Keratinocyte (primary cell): ENCODE data around the gene FRZB. TPM values are rescaled to one million over a fixed set of nuclear protein-coding genes. Genes with fewer than 3 reads are reported as not detected.
A peak's percentile ranks its signal among the peaks of the same experiment; 100 is the strongest.

Experiments used
- DNase-seq: peaks from one replicate; pipeline ENCODE4 v3.0.0-alpha.2; 2011; ENCODE audit warnings: low read depth, missing footprints, low spot score
- FAIRE-seq: peaks from 2 replicates; lab custom pipeline; 2011; peaks lifted over from hg19 to GRCh38; lab: Jason Lieb, UNC
- H2AFZ ChIP-seq: 2 replicates; pipeline ENCODE4 v1.6.0; 2012; ENCODE audit warnings: low read length, control low read depth, inconsistent platforms; ENCODE audit not compliant: control insufficient read depth
- H3K27ac ChIP-seq: 2 replicates; pipeline ENCODE4 v1.5.1; 2011; ENCODE audit warnings: low read length; ENCODE audit not compliant: control insufficient read depth, insufficient read depth
- H3K27me3 ChIP-seq: 3 replicates; pipeline ENCODE4 v1.6.0; 2011; ENCODE audit warnings: low read length; ENCODE audit not compliant: control insufficient read depth, insufficient read depth; ENCODE audit errors: extremely low read depth
- H3K36me3 ChIP-seq, 2 experiments: 2 replicates in 1 of 2; 3 replicates in 1 of 2; pipeline ENCODE4 v1.5.1; 2011; ENCODE audit warnings: low read length in 2 of 2, mild to moderate bottlenecking in 1 of 2; ENCODE audit not compliant: control insufficient read depth in 2 of 2, insufficient read depth in 2 of 2; ENCODE audit errors: extremely low read depth in 1 of 2
- H3K4me1 ChIP-seq: 3 replicates; pipeline ENCODE4 v1.5.1; 2011; ENCODE audit warnings: low read length; ENCODE audit not compliant: control insufficient read depth, insufficient read depth; ENCODE audit errors: extremely low read depth
- H3K4me2 ChIP-seq: 3 replicates; pipeline ENCODE4 v1.6.0; 2011; ENCODE audit warnings: low read depth, low read length; ENCODE audit not compliant: control insufficient read depth, insufficient read depth; ENCODE audit errors: extremely low read depth
- H3K4me3 ChIP-seq, 3 experiments: fragments of 200-600 bp in 1 of 3; sonication (generic) in 1 of 3; 2 replicates in 2 of 3; 3 replicates in 1 of 3; pipeline ENCODE4 v1.5.1; 2011 to 2016; ENCODE audit warnings: low read length in 3 of 3, mild to moderate bottlenecking in 3 of 3, control low read depth in 2 of 3, inconsistent platforms in 1 of 3, low read depth in 1 of 3, mixed read lengths in 1 of 3, mixed run types in 1 of 3, moderate library complexity in 1 of 3; ENCODE audit not compliant: control insufficient read depth in 2 of 3, insufficient read depth in 2 of 3; ENCODE audit errors: extremely low read depth in 1 of 3
- H3K79me2 ChIP-seq: 2 replicates; pipeline ENCODE4 v1.6.0; 2012; ENCODE audit warnings: low read length; ENCODE audit not compliant: control insufficient read depth, insufficient read depth
- H3K9ac ChIP-seq: 3 replicates; pipeline ENCODE4 v1.6.0; 2011; ENCODE audit warnings: low read length; ENCODE audit not compliant: control insufficient read depth, insufficient read depth; ENCODE audit errors: extremely low read depth
- H3K9me1 ChIP-seq: 3 replicates; pipeline ENCODE4 v1.6.0; 2011; ENCODE audit warnings: low read length; ENCODE audit not compliant: control insufficient read depth, insufficient read depth; ENCODE audit errors: extremely low read depth
- H3K9me3 ChIP-seq: 2 replicates; pipeline ENCODE4 v1.5.1; 2012; ENCODE audit warnings: low read depth, low read length; ENCODE audit not compliant: control insufficient read depth
- H4K20me1 ChIP-seq: 3 replicates; pipeline ENCODE4 v1.6.0; 2011; ENCODE audit warnings: low read length; ENCODE audit not compliant: control insufficient read depth, insufficient read depth; ENCODE audit errors: extremely low read depth
- CTCF ChIP-seq, 3 experiments: IDR thresholded peaks in 1 of 3; conservative IDR thresholded peaks in 1 of 3; optimal IDR thresholded peaks in 1 of 3; 2 replicates in 2 of 3; 3 replicates in 1 of 3; pipeline versions ENCODE3 to v1.5.1; 2011; ENCODE audit warnings: low read length in 3 of 3, mild to moderate bottlenecking in 3 of 3, moderate library complexity in 2 of 3, control low read depth in 1 of 3, inconsistent platforms in 1 of 3; ENCODE audit not compliant: insufficient read depth in 2 of 3; ENCODE audit errors: extremely low read depth in 1 of 3
- EZH2 ChIP-seq: IDR thresholded peaks from one replicate; pipeline ENCODE4 v1.6.1; 2012; ENCODE audit warnings: inconsistent platforms, mild to moderate bottlenecking, low read length, moderate library complexity
- dilution Hi-C: fragments of 300-500 bp; cut with MboI; formaldehyde crosslinking; loops from one replicate; pipeline ENCODE4 v1.7.0; 2020; ENCODE audit warnings: low sequenced_read_pairs; ENCODE audit not compliant: extremely low pct_ligation_motif_present
- polyA plus RNA-seq, 5 experiments: library from polyadenylated mRNA; depleted of rRNA in 3 of 5; stranded (reverse) in 3 of 5; stranded (forward) in 1 of 5; unstranded in 1 of 5; fragments of >200 nt; gene quantifications; 1 replicate in 1 of 5; 2 replicates in 3 of 5; 3 replicates in 1 of 5; pipeline versions ENCODE4 v1.2.1 to v1.2.3, GENCODE V29; 2011 to 2012; ENCODE audit warnings: missing spikeins in 2 of 5, low read depth in 1 of 5, low replicate concordance in 1 of 5
- small RNA-seq, 3 experiments: library from RNA; depleted of rRNA; stranded (forward); fragments of <200 nt; gene quantifications; one replicate each; pipeline ENCODE3, GENCODE V24; 2012; ENCODE audit warnings: low read depth in 3 of 3, low replicate concordance in 1 of 3; ENCODE audit not compliant: insufficient read length in 3 of 3

FRZB gene
- polyA plus RNA-seq, 1 donor (not counting 4 experiments of a cell fraction or from before 2014, with no cell fraction given), result 0.05 TPM

GRCh38 chr2:182784777-182785176 is 81.7 kb downstream of the FRZB start:
- DNase-seq (no peak), FAIRE-seq (peak; percentile 32)

GRCh38 chr2:182784058-182784706 is 82.3 kb downstream of the FRZB start:
- no peaks in the 10 kb centered on the region for H3K4me1 ChIP-seq
- no peak overlapping the region for H3K27ac ChIP-seq
- peaks cover 2 to 8% of the 10 kb centered on the region in 2 experiments for H3K36me3 ChIP-seq
- no peaks in the 10 kb centered on the region for H3K79me2 ChIP-seq
- dilution Hi-C loops, result no loop called here
- no peaks in the 10 kb centered on the region for H3K9me3 ChIP-seq
- H3K9me1 ChIP-seq, result no peaks in the 10 kb centered on the region
- no peak for FAIRE-seq
- TF ChIP-seq CTCF (optimal IDR thresholded peaks at IDR 0.05 in 1 of 3, IDR thresholded peaks at IDR 0.05 in 1 of 3, conservative IDR thresholded peaks at IDR 0.05 in 1 of 3; ENCODE audit: extremely low read depth in 1 of 3, insufficient read depth in 2 of 3, low read length in 3 of 3) (no peak), EZH2 (no peak)
- no peak overlapping the region for H2AFZ ChIP-seq
- H4K20me1 ChIP-seq, result no peaks in the 10 kb centered on the region
- no peak overlapping the region for H3K4me3 ChIP-seq
- H3K4me2 ChIP-seq, result no peak overlapping the region
- H3K27me3 ChIP-seq, result no peaks in the 10 kb centered on the region
- DNase-seq, result no peak
- no peak overlapping the region for H3K9ac ChIP-seq

More at GRCh38 chr2:182784777-182785176, 81.7 kb downstream of the FRZB start:
- Histone ChIP-seq H3K79me2 (no peaks in the 10 kb centered on the region), H3K4me3 (no peak overlapping the region), H3K36me3 (peaks cover 0 to 8% of the 10 kb centered on the region in 2 experiments), H3K4me2 (no peak overlapping the region), H3K4me1 (no peaks in the 10 kb centered on the region), H2AFZ (no peak overlapping the region), H3K27ac (no peak overlapping the region), H3K9me1 (no peaks in the 10 kb centered on the region), H4K20me1 (no peaks in the 10 kb centered on the region), H3K9ac (no peak overlapping the region), H3K27me3 (no peaks in the 10 kb centered on the region), H3K9me3 (no peaks in the 10 kb centered on the region)
- no peak for TF ChIP-seq EZH2
- peak in 1 of 3 experiments; percentile 32 for TF ChIP-seq CTCF (optimal IDR thresholded peaks at IDR 0.05 in 1 of 3, IDR thresholded peaks at IDR 0.05 in 1 of 3, conservative IDR thresholded peaks at IDR 0.05 in 1 of 3; ENCODE audit: extremely low read depth in 1 of 3, insufficient read depth in 2 of 3, low read length in 3 of 3)
- dilution Hi-C loops, result no loop called here

Small RNA genes lying within 50 kb of the gene (small RNA-seq; reads per million reads assigned to genes)
- gene RF00019 (0 reads per million in 3 experiments), gene RNU6-1122P (0 reads per million in 3 experiments)

Other genes starting within 250 kb of the FRZB start
- 46.7 to 92.6 TPM (median 56.0 TPM) in 3 replicates for gene DNAJC10, start 150.4 kb downstream of the FRZB start, polyA plus RNA-seq
- 149 to 207 TPM (median 176 TPM) in 3 replicates for gene NCKAP1, start 171.8 kb upstream of the FRZB start, polyA plus RNA-seq
- 0.39 to 1.1 TPM (median 0.73 TPM) in 3 replicates for gene DUSP19, start 212.1 kb upstream of the FRZB start, polyA plus RNA-seq